GM19455 (cell line): ENCODE measurements around the gene FERMT3.
A peak's percentile ranks its signal among the peaks of the same experiment; 100 is the strongest.
"Not testable (repeated sequence)": the region's sequence is repeated elsewhere in the genome, so short reads cannot be mapped to it uniquely, and the experiment has no call there.

Experiments used
- ATAC-seq: cut with Tn5 transposase; IDR thresholded peaks from one replicate; pipeline ENCODE4 v1.9.1; 2021; ENCODE audit not compliant: unreplicated experiment

FERMT3 gene

GRCh38 chr11:64206457-64207255 is at the start of gene FERMT3:
Gene FERMT3, plus strand, starts transcription at chr11:64206721. Its CDS starts 644 bp downstream, at chr11:64207365.
- ATAC-seq = no peak

- no peak for ATAC-seq
Measured at GRCh38 chr11:64157631-64158394, 48.7 kb upstream of the FERMT3 start.

GRCh38 chr11:64161037-64161436 is 45.5 kb upstream of the FERMT3 start:
- ATAC-seq = no peak

- ATAC-seq = not testable (repeated sequence)
Measured at GRCh38 chr11:64162769-64163168, 43.8 kb upstream of the FERMT3 start.

- ATAC-seq = no peak
Measured at GRCh38 chr11:64163951-64164350, 42.6 kb upstream of the FERMT3 start.

- ATAC-seq = no peak
Measured at GRCh38 chr11:64164392-64165312, 41.9 kb upstream of the FERMT3 start.

GRCh38 chr11:64165481-64165841 is 41.1 kb upstream of the FERMT3 start:
- peak; percentile 17 for ATAC-seq

GRCh38 chr11:64165842-64166635 is 40.5 kb upstream of the FERMT3 start, which contains the start of gene MACROD1:
Gene MACROD1, minus strand, starts transcription at chr11:64166113. Its CDS starts 119 bp downstream, at chr11:64165994.
- peak; percentile 77 for ATAC-seq

GRCh38 chr11:64170419-64170818 is 36.1 kb upstream of the FERMT3 start:
- no peak for ATAC-seq

GRCh38 chr11:64173616-64174355 is 32.7 kb upstream of the FERMT3 start:
- no peak for ATAC-seq

GRCh38 chr11:64176751-64177150 is 29.8 kb upstream of the FERMT3 start:
- ATAC-seq = no peak

GRCh38 chr11:64178203-64178602 is 28.3 kb upstream of the FERMT3 start:
- no peak for ATAC-seq

GRCh38 chr11:64178951-64179639 is 27.4 kb upstream of the FERMT3 start:
- no peak for ATAC-seq

GRCh38 chr11:64180891-64181290 is 25.6 kb upstream of the FERMT3 start:
- no peak for ATAC-seq

- no peak for ATAC-seq
Measured at GRCh38 chr11:64181506-64182411, 24.8 kb upstream of the FERMT3 start.

GRCh38 chr11:64183890-64184289 is 22.6 kb upstream of the FERMT3 start:
- ATAC-seq = no peak

- ATAC-seq = peak; percentile 18
Measured at GRCh38 chr11:64185175-64185692, 21.3 kb upstream of the FERMT3 start.
